NCI-H524 treated with DMSO at 0.1 percent for 48 hours (cell line): ENCODE results near the gene MYL9.
A peak's percentile ranks its signal among the peaks of the same experiment; 100 is the strongest.
"Not testable (repeated sequence)": the region's sequence is repeated elsewhere in the genome, so short reads cannot be mapped to it uniquely, and the experiment has no call there.

Experiments
- DNase-seq: peaks from one replicate; lab custom pipeline; 2025; lab: John Stamatoyannopoulos, UW

Gene MYL9

GRCh38 chr20:36549942-36550789, 8.8 kb downstream of the MYL9 start:
- no peak for DNase-seq

- DNase-seq: no peak
These were observed 9.5 kb downstream of the MYL9 start for GRCh38 chr20:36550790-36551299.

GRCh38 chr20:36555248-36555647, 13.9 kb downstream of the MYL9 start:
- no peak for DNase-seq

DNA sequence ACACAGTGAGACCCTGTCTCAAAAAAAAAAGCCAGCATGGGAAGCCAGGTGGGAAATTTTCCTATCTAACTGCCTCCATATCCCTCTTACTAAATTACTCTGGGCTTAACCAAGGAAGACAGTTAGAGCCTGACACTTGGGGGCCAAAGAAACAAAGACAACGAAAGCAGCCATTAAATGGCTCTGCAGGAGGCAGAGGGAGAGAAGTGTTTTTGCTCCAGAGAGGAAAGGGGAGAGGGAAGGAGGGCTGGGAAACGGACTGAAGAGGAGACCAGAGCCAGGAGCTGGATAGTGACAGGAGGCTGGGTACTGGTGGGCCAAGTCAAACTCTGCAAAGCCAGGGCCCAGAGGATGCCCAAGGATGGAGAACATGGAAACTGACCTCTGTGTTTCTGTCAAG, 21.4 kb downstream of the MYL9 start:
- no peak for DNase-seq

DNA sequence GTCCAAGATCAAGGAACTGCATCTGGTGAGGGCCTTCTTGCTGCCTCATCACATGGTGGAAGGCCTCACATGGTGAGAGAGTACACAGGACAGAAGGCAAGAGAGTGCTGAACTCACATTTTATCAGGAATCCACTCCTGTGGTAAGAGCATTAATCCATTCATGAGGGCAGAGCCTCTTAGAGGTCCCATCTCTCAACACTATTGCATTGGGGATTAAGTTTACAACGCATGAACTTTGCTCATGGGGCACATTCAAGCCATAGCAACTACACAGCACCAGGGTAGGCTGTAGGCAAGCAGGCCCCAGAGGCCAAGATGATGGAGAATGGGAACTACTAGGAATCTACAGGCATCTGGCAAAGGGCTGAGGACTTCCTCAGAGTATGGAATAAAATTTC, 22.1 kb downstream of the MYL9 start:
- DNase-seq: no peak

DNA sequence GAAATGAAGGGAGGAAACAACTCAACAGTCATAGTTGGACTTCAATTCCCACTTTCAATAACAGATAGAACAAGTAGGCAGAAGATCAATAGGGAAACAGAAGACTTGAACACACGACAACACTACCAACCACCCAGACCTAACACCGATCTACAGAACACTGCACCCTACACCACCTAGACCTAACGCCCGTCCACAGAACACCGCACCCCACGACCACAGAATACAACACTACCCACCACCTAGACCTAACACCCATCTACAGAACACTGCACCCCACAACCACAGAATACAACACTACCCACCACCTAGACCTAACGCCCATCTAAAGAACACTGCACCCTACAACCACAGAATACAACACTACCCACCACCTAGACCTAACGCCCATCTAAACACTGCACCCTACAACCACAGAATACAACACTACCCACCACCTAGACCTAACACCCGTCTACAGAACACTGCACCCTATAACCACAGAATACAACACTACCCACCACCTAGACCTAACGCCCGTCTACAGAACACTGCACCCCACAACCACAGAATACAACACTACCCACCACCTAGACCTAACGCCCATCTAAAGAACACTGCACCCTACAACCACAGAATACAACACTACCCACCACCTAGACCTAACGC, 22.9 kb downstream of the MYL9 start:
- not testable (repeated sequence) for DNase-seq

GRCh38 chr20:36564726-36565121, 23.4 kb downstream of the MYL9 start:
- not testable (repeated sequence) for DNase-seq

GRCh38 chr20:36565520-36565919, 24.2 kb downstream of the MYL9 start:
- no peak for DNase-seq

GRCh38 chr20:36569847-36570429, 28.6 kb downstream of the MYL9 start:
- DNase-seq: no peak

GRCh38 chr20:36571564-36572504, 30.5 kb downstream of the MYL9 start:
- DNase-seq: no peak

DNA sequence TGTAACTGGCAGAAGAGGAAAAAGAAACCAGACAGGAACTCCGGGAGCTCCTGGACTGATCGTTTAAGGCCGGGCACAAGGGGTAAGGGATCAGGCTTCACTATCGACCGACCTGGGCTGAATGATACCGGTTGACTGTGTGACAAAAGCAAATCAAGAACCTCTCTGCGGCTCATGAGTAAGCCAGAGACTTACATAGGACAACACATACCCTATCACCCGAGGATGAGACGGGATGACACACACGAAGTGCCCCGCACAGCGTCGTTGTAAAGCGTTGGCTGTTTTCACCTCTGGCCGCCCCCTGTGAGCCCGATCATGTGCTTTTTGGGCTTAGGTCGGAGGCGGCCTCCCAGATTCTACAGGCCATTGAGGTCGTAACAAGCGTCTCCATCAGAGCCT, 31.4 kb downstream of the MYL9 start:
- no peak for DNase-seq

GRCh38 chr20:36573103-36573797, 31.9 kb downstream of the MYL9 start, which contains the start of gene TGIF2:
Gene TGIF2 (plus strand): TSS chr20:36573597. CDS start chr20:36578775, 5,178 bp downstream.
- no peak for DNase-seq

- peak; percentile 12 for DNase-seq
These were observed 32.6 kb downstream of the MYL9 start for GRCh38 chr20:36573798-36574365.

GRCh38 chr20:36574366-36575135, 33.2 kb downstream of the MYL9 start:
- DNase-seq: peak; percentile 6

- DNase-seq: no peak
These were observed 34.7 kb downstream of the MYL9 start for GRCh38 chr20:36576081-36576445.

GRCh38 chr20:36578356-36579041, 37.2 kb downstream of the MYL9 start:
- no peak for DNase-seq

GRCh38 chr20:36579996-36580545, 38.8 kb downstream of the MYL9 start:
- no peak for DNase-seq

DNA sequence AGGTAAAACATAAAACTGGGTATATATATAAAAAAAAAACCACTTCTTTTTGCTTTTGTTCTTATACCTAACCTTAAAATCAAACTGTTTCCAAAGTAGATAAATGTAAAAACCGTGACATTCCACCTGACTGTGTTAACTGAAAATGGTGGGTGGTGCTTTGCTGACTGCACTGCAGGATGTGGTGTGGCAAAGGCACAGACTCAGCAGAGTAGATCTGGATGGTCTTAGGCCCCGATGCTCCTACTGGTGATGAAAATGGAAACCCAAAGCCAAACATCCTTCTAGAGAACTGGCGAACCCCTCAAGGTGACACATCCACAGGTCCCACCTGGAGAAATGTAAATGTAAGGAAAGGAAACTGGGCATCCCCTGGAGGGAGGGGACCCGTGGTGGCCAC, 41.0 kb downstream of the MYL9 start:
- DNase-seq: no peak

DNA sequence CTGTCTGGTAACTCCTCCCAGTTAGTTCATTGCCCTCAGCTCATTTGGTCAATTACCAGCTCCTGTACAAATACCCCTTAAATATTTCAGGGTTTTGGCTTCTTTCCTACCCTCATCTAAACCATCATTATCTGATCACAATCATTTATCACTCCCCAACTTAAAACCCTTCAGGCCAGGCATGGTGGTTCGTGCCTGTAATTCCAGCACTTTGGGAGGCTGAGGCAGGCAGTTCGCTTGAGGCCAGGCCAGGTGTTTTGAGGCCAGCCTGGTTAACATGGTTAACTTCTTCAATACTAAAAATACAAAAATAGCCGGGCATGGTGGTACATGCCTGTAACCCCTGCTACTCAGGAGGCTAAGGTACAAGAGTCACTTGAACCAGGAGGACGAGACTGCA, 41.5 kb downstream of the MYL9 start:
- DNase-seq: no peak
